ENCODE results near the gene IRF2BPL.

IRF2BPL gene

DNA sequence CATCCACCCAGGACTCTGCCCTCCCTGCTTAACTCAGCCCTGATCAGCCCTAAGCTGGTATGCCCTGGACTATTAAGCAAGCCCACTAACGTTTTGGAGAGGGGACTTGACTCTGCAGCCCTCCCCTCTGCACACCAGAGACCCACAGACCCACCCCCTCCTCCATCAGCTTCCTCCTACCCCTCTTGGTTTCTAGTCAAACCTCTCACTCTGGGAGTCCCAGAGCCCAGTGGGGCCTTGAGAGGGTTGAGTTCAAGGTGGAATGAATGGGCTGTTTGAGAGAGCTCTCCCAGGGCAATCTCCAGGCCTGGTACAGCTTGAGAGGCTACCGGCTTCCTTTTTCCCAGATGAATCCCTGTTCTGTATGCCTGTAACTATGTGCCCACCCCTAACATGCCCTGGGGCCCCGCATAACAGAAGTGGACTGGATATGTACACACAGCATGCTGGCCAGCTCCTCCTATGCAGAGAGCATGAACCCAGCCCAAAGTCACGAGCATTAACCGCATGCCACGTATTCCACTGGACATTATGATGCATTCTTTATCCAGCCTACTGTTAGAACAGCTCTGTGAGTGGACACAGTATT lies 43.6 kb downstream of the IRF2BPL start:
- no peak for DNase-seq

DNA sequence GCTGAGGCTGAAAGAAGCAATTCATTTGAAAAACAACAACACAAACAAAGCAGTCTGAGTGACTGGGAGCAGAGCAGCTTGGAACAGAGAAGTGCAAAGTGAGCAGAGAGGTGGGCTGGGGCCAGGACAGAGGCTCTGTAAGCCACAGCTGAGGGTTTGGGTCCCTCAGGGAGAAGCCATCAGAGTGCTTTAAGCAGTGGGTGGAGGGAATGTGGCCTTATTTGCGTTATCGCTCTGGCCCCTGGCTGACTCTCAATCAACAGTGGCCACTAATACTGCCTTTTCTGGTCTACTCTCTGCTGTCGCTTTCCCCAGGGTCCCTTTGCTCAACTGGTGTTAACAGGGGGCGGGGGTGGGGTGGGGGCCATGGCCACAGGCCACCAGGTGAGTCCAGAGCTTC lies 44.2 kb downstream of the IRF2BPL start:
- DNase-seq = no peak

DNA sequence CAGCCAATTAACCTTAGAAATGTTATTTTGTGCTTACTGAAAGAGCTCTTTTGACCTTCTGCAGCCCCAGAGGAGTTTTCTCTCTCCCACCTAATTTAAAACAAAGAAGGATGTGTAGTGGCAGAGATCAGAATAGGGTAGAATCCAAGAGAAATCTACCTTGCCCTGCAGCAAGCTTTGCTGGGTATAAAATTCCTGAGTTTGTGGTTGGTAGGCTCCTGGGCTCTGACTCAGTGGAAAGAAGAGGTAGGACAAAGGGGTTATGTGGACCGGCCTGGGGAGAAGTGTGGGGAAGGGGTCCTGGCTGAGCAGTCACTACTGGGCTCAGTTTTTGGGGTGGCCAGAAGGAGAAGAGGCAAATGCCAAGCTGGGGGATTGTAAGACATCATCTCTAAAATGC lies 46.8 kb downstream of the IRF2BPL start:
- no peak for DNase-seq

DNA sequence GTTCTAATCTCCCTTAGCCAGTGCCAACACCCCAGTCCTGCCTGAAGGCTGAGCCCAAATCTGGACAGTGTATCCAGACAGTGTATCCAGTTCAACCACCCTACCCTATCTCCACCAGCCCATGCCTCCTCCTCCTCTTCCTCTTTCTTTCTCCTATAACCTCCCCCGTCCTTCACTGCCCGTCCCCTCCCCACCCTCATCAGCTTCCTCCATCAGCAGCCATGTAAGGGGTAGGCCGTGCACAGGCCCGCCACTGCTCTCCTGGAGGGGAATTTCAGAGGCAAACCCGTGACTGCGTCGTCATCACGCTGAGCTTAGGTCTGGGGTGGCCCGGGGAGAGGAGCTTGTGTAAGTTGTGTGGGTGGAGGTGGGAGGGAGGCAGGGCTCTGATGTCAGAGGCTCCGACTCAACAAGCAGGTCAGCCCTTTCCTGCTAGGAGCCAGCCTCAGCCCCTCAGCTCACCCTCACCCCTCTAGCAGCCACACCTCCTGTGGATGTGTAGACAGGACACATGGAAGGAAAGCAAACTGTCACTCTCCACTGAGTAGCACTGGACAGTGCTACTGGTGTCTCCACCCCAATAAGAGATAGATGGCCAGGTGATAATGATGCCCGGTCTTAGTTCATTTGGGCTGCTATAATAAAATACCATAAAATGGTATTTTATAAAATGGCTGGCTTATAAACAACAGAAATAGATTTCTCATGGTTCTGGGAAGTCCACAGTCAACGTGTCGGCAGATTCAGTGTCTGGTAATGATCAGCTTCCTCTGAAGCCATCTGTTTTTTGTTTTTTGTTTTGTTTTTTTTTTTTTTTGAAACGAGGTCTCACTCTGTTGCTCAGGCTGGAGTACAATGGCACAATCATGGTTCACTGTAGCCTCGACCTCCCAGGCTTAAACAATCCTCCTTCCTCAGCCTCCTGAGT lies 50.5 kb downstream of the IRF2BPL start:
- peak; percentile 38 to 55 (median 48) for DNase-seq

DNA sequence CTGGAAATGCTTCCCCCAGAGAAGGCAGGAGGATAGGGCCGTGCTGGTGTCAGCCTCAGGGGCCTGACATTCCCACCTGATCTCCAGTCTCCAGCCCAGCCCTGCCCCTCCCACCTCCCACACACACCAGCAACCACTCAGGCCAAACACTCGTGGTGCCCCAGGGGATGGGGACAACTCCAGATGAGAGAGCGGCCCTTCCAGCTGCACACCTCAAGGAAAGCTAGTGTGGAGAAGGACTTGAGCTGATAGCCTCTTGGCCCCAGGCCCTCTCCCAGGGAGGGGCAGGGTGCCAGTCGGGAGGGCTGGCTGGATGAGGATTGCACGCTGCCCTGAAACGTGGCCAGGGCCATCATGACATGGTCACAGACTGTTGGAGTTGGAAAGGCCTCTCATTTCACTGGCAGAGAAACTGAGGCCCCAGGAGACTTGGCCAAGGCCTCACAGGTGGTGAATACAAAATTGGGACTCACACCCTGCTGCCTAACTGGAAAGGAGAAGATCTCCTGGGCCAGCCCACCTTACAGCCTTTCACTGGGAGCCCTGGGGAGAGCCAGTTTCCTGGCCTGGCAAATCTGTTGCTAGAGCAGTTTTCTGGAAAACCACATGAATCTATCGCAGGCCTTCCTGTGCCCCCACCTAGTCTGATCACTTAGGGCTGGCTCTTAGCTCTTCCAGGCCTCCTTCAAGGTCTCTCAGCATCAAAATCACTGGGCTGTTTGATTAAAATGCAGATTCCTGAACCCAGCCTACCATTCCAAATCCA lies 52.1 kb downstream of the IRF2BPL start:
- no peak for DNase-seq

DNA sequence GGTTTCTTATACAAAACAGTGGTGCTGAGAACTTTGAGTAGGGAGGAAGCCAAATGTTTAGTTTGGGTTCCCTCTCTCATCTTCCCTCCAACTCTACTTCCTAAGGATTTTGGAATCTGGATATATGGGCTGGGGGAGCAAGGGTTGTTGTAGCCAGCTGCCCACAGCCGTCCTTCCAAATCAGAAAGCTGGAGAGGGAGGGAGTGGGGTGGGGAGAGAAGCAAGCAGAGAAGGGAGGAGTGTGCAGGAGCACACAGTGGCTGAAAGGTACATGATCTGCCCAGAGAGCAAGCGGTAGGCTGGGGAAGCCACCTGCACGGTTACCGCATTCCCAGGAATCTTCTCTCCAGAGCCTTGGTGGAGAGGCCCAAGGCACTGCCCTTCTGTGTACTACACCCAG lies 52.7 kb downstream of the IRF2BPL start:
- DNase-seq = no peak

DNA sequence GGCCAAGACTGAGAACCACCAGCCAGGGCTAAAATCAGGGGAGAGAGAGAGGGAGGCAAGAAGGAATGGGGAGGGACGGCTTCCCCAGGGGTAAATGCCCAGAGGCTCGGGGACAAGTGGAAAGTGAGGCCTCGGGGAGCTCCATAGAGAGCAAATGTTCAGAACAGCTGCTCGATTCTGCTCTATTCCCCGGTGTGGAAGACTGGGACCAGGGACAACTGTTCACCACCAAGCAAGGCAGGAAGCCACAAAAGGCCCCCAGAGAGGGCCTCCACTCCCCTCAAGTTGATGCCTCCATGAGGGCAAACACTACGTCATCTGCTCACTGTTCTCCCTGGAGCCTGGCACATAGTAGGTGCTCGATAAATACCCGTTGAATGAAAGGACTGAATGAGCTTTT lies 53.5 kb downstream of the IRF2BPL start:
- no peak for DNase-seq
